IMR-90 (cell line): ENCODE measurements around the gene TMEM190. TPM values are rescaled to one million over a fixed set of nuclear protein-coding genes. Genes with fewer than 3 reads are reported as not detected.
A peak's percentile ranks its signal among the peaks of the same experiment; 100 is the strongest.

ENCODE experiments used
- ATAC-seq: fragments of 200-7000 bp; cut with Tn5 transposase; 2 replicates; pipeline ENCODE4 v1.9.1; 2020; ENCODE audit warnings: low read depth, mild to moderate bottlenecking, moderate library complexity
- BruUV-seq: library from RNA; stranded (reverse); fragments of 400-500 nt; replicated peaks from 2 replicates; lab custom pipeline; 2021; lab: Mats Ljungman, UMichigan
- CTCF ChIA-PET: fragments of 300-600 bp; formaldehyde crosslinking; extraction: SDS; loops from one replicate; lab custom pipeline; 2021; ENCODE audit warnings: antibody characterized with exemption; lab: Yijun Ruan, JAX
- POLR2A ChIA-PET: fragments of 300-600 bp; sonication (Branson Sonifier 250); formaldehyde crosslinking; loops from one replicate; lab custom pipeline; 2022; ENCODE audit warnings: antibody characterized with exemption; ENCODE audit not compliant: unreplicated experiment; lab: Charles Lee
- DNase-seq: peaks from one replicate; pipeline ENCODE4 v3.0.0; 2013
- H2AFZ ChIP-seq: replicated peaks from 2 replicates; pipeline ENCODE3; 2013; ENCODE audit warnings: low read length, mild to moderate bottlenecking; ENCODE audit not compliant: poor library complexity
- H2AK5ac ChIP-seq: 2 replicates; pipeline ENCODE4 v1.6.1; 2013; ENCODE audit warnings: low read depth, low read length, inconsistent platforms
- H2AK9ac ChIP-seq: replicated peaks from 2 replicates; pipeline ENCODE3; 2013; ENCODE audit warnings: mild to moderate bottlenecking, low read depth, low read length, moderate library complexity; ENCODE audit not compliant: poor library complexity
- H2BK120ac ChIP-seq: 2 replicates; pipeline ENCODE4 v1.6.1; 2013; ENCODE audit warnings: low read depth, low read length, inconsistent platforms
- H2BK15ac ChIP-seq: 3 replicates; pipeline ENCODE4 v1.6.1; 2013; ENCODE audit warnings: low read depth, low read length, inconsistent platforms
- H2BK20ac ChIP-seq: 2 replicates; pipeline ENCODE4 v1.6.1; 2013; ENCODE audit warnings: low read depth, mild to moderate bottlenecking, inconsistent platforms, low read length, moderate library complexity
- H2BK5ac ChIP-seq: 2 replicates; pipeline ENCODE4 v1.6.1; 2013; ENCODE audit warnings: mild to moderate bottlenecking, low read depth, low read length, inconsistent platforms; ENCODE audit not compliant: poor library complexity, severe bottlenecking
- H3K14ac ChIP-seq: replicated peaks from 2 replicates; pipeline ENCODE4 v1.6.1; 2013; ENCODE audit warnings: low read depth, low read length, inconsistent platforms
- H3K18ac ChIP-seq: 2 replicates; pipeline ENCODE4 v1.6.1; 2013; ENCODE audit warnings: low read depth, low read length, control low read depth
- H3K23ac ChIP-seq: 2 replicates; pipeline ENCODE4 v1.6.1; 2013; ENCODE audit warnings: low read depth, low read length, inconsistent platforms
- H3K27ac ChIP-seq: 2 replicates; pipeline ENCODE4 v1.5.1; 2013; ENCODE audit warnings: mild to moderate bottlenecking, control low read depth, low read length; ENCODE audit not compliant: insufficient read depth
- H3K27me3 ChIP-seq: 2 replicates; pipeline ENCODE4 v1.6.1; 2013; ENCODE audit warnings: low read length; ENCODE audit not compliant: control insufficient read depth, insufficient read depth
- H3K36me3 ChIP-seq: 2 replicates; pipeline ENCODE4 v1.6.1; 2013; ENCODE audit warnings: low read length, mixed read lengths; ENCODE audit not compliant: control insufficient read depth, insufficient read depth
- H3K4ac ChIP-seq: 2 replicates; pipeline ENCODE4 v1.6.1; 2013; ENCODE audit warnings: low read depth, low read length, inconsistent platforms
- H3K4me1 ChIP-seq: 2 replicates; pipeline ENCODE4 v1.6.1; 2013; ENCODE audit warnings: low read length, mixed read lengths; ENCODE audit not compliant: control insufficient read depth, insufficient read depth
- H3K4me2 ChIP-seq: 2 replicates; pipeline ENCODE4 v1.6.1; 2013; ENCODE audit warnings: low read depth, mild to moderate bottlenecking, control low read depth, low read length, moderate library complexity
- H3K4me3 ChIP-seq: 2 replicates; pipeline ENCODE4 v1.5.1; 2013; ENCODE audit warnings: low read depth, mild to moderate bottlenecking, control low read depth, low read length, moderate library complexity; ENCODE audit not compliant: insufficient read depth
- H3K56ac ChIP-seq: 2 replicates; pipeline ENCODE4 v1.6.1; 2013; ENCODE audit warnings: low read length, inconsistent platforms; ENCODE audit not compliant: insufficient read depth; ENCODE audit errors: extremely low read depth
- H3K79me1 ChIP-seq, 2 experiments: 2 replicates each; pipeline ENCODE4 v1.6.1; 2013; ENCODE audit warnings: low read length in 2 of 2, inconsistent platforms in 1 of 2, low read depth in 1 of 2
- H3K9ac ChIP-seq: 2 replicates; pipeline ENCODE4 v1.6.1; 2013; ENCODE audit warnings: low read depth, low read length, control low read depth
- H3K9me1 ChIP-seq: 2 replicates; pipeline ENCODE4 v1.6.1; 2013; ENCODE audit warnings: low read length, inconsistent platforms; ENCODE audit not compliant: insufficient read depth
- H3K9me3 ChIP-seq: 2 replicates; pipeline ENCODE4 v1.6.1; 2013; ENCODE audit warnings: low read length; ENCODE audit not compliant: control insufficient read depth, insufficient read depth
- H4K20me1 ChIP-seq: 2 replicates; pipeline ENCODE4 v1.6.1; 2013; ENCODE audit warnings: low read length, inconsistent platforms; ENCODE audit not compliant: insufficient read depth
- H4K5ac ChIP-seq: 2 replicates; pipeline ENCODE4 v1.6.1; 2013; ENCODE audit warnings: mild to moderate bottlenecking, low read depth, low read length, control low read depth
- H4K8ac ChIP-seq, 2 experiments: 2 replicates each; pipeline ENCODE4 v1.6.1; 2013; ENCODE audit warnings: low read depth in 2 of 2, low read length in 2 of 2, control low read depth in 1 of 2, inconsistent platforms in 1 of 2
- H4K91ac ChIP-seq: 2 replicates; pipeline ENCODE4 v1.6.1; 2013; ENCODE audit warnings: low read depth, low read length, inconsistent platforms; ENCODE audit not compliant: insufficient read depth
- NFE2L2 ChIP-seq: fragments of 150-350 bp; IDR thresholded peaks from 2 replicates; pipeline ENCODE4 v1.6.1; 2016; ENCODE audit warnings: low read depth, mild to moderate bottlenecking, low read length
- POLR2A ChIP-seq: IDR thresholded peaks from 2 replicates; pipeline ENCODE4 v1.6.1; 2012; ENCODE audit warnings: mild to moderate bottlenecking, low read depth, low read length
- WGBS, 2 experiments: methylation state at CpG; one replicate each; pipeline versions ENCODE4 v1.1.5 to v1.1.7; 2013; ENCODE audit warnings: missing lambda C conversion rate in 2 of 2; ENCODE audit not compliant: insufficient read length in 1 of 2; ENCODE audit errors: extremely low coverage in 2 of 2; 5-methylcytosine and 5-hydroxymethylcytosine counted together
- dilution Hi-C: fragments of 300-500 bp; cut with HindIII; formaldehyde crosslinking; loops from one replicate; pipeline ENCODE4 v1.14.3; 2018; ENCODE audit warnings: low sequenced_read_pairs; ENCODE audit not compliant: unreplicated experiment
- in situ Hi-C: fragments of 300-500 bp; cut with MboI; formaldehyde crosslinking; loops from 3 replicates; pipeline ENCODE4 v1.14.3; 2019; ENCODE audit warnings: low sequenced_read_pairs, inconsistent platforms, mixed read lengths
- intact Hi-C: fragments of 100-400 bp; cut with micrococcal nuclease; formaldehyde crosslinking; loops from 2 replicates; pipeline ENCODE4 v1.10.0; 2022
- polyA plus RNA-seq, 3 experiments: library from polyadenylated mRNA; depleted of rRNA; stranded (reverse); fragments of >200 nt; gene quantifications; 2 replicates each; pipeline ENCODE4 v1.2.3, GENCODE V29; 2012; ENCODE audit warnings: low replicate concordance in 1 of 3
- total RNA-seq: library from RNA; depleted of rRNA; stranded (reverse); fragments of >200 nt; gene quantifications from 2 replicates; pipeline ENCODE4 v1.2.3, GENCODE V29; 2012

TMEM190 gene
- total and polyA plus RNA-seq, 2 of the 4 experiments (the other 2 are of a cell fraction) = 1.6 TPM; not detected in 1

- 87% methylated on average over 5 of the region's 5 CpGs; no CpG with 5 or more reads in 1 of the 2 experiments for WGBS, 2 experiments
- Histone ChIP-seq H3K27ac (no peak overlapping the region), H2AFZ (no peak overlapping the region), H2AK5ac (no peak overlapping the region), H4K20me1 (peaks cover 55% of the 10 kb centered on the region), H2BK20ac (no peak overlapping the region), H2BK15ac (no peak overlapping the region), H3K4ac (no peak overlapping the region; the same call in 1 of the 2 replicates), H3K9me1 (peaks cover 19% of the 10 kb centered on the region), H3K18ac (no peak overlapping the region), H3K23ac (peak overlapping the region; percentile 96; the same call in 1 of the 2 replicates), H2BK5ac (no peak overlapping the region), H3K27me3 (no peaks in the 10 kb centered on the region), H3K4me3 (peak overlapping the region; percentile 64; the same call in 1 of the 2 replicates), H2AK9ac (no peak overlapping the region), H3K79me1 (peaks cover 7 to 50% of the 10 kb centered on the region in 2 experiments), H4K5ac (no peak overlapping the region), H3K14ac (0 out of 2 replicates have a peak overlapping the region, but pooled peaks have one; percentile 40), H3K9ac (peak overlapping the region; percentile 76), H3K36me3 (peaks cover 39% of the 10 kb centered on the region), H4K91ac (no peak overlapping the region), H3K9me3 (no peaks in the 10 kb centered on the region), H2BK120ac (no peak overlapping the region), H3K4me1 (peaks cover 17% of the 10 kb centered on the region), H4K8ac (no peak overlapping the region), H3K4me2 (peak overlapping the region; percentile 98), H3K56ac (no peak overlapping the region)
- CTCF ChIA-PET = no interaction called here
- no TSS peak for BruUV-seq
- POLR2A ChIA-PET = interaction anchor here (1.0 kb wide), 1 partner anchor 104 kb away, joined by 4 read pairs; no protein-coding TSS in a partner anchor
- dilution Hi-C loops = no loop called here
- TF ChIP-seq POLR2A (0 out of 2 replicates have a peak, but pooled peaks have one; percentile 7), NFE2L2 (no peak)
- in situ Hi-C loops = no loop called here
- no peak for ATAC-seq
- intact Hi-C loops = loop anchor here (5.0 kb wide), 1 partner anchor 97 kb away; no protein-coding TSS in a partner anchor
- DNase-seq = no peak
Measured at GRCh38 chr19:55405638-55406037, 29.0 kb downstream of the TMEM190 start.
